ENCODE measurements around the gene ABCB10.

Gene ABCB10

GRCh38 chr1:229466887-229467286 is 91.6 kb downstream of the ABCB10 start:
- DNase-seq: no peak
